Activated CD4-positive, alpha-beta T cell treated with anti-CD3 and anti-CD28 coated beads, Interleukin-10, Interleukin-2, amounts not matched to agents 100 ng/mL and 50 ng/mL, durations not matched to agents 16 hours and 8 hours (primary cell): ENCODE results near the gene FBXL7.

Experiments used
- DNase-seq: peaks from one replicate; pipeline ENCODE4 v3.0.0-alpha.2; 2020

The FBXL7 gene

DNA sequence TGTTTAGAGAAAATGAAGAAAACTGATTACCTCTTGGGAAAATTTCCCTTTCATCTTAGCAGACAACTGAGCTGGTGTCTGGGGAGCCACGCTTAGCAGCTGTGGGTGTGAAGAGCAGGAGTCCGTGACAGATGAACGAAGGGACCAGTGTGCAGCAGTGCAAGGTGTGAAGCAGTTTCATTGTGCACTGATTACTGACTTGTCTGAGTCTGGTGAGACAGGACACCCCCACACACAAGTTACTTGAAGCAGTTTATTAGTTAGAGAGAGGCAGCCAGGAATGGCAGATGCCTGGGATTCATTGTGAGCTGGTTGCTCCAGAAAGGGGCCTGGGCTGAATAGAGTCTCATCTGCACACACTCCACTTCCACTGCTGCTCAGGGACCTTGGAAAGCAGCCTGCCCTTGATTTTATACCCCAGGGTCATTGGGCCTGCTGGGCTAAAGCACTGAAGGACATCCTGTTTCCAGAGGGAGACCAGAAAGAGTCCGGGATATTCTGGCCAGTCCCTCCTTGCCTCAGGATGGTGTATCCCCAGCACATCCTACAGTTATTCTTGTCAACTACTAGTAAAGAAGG lies 47.4 kb downstream of the FBXL7 start:
- no peak for DNase-seq

DNA sequence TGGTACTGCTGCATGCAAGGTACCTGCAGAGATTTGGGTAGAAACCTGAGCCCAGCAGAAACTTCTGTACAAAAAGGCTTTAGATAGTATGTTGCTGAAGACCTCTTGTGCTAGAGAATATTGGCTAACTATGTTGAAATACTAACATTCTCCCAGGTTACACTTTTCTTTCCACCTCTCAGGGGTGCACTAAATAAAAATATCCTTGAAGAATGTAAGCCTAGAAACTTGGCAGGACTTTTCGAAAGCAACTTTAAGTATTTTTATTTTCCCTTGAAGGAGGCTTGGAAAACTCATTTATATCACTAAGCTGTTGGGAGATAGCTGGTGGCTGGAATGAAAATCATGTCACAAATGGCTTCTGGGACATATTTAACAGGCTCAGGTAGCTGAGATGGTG lies 50.0 kb downstream of the FBXL7 start:
- DNase-seq, result no peak

DNA sequence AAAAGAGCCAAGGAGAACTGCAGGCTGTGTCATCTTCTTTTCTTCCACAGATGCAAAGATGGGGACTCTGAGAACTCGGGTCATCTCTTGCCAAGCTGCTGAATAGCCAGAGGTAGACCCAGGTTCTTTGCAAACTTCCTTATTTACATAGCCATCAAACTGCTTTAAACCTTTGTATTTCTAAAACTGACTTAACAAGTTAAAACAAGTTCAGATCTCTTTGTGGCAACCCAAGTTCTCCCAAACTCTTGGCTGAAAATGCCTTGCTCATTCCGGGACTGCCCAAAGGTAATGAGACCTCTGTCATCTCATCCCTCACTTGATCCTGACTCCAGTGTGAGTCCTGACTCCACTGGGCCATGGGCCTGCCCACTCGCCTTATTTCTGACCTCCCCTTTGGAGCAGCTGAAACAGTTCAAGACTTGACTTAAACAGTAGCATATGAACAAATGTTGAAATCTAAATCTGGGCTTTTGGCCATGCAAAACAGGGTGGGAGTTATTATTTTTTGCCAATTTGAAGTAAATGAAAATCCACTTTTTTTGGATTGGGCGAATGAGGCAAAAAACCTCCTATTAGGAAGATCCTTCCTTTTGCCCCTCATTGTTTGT lies 50.6 kb downstream of the FBXL7 start:
- DNase-seq, result no peak

GRCh38 chr5:15551113-15551504 lies 51.1 kb downstream of the FBXL7 start:
- no peak for DNase-seq

DNA sequence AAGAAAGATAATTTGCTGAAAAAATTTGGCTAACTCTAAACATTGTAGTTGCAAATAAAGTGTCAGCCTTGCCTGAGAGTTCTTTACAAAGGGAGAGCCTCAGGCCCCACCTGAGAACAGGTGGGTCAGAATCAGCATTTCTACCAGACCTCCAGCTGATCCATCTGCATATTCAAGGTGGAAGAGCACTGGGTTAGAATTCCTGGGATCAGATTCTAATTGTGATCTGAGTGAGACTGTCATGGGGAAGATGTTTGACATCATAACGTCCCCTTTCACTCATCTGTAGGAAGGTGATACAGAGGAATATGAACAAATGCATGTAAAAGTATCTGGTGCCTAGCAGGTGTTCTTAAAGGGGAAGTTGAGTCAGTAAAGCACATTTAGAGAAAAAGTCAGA lies 54.6 kb downstream of the FBXL7 start:
- DNase-seq, result no peak

DNA sequence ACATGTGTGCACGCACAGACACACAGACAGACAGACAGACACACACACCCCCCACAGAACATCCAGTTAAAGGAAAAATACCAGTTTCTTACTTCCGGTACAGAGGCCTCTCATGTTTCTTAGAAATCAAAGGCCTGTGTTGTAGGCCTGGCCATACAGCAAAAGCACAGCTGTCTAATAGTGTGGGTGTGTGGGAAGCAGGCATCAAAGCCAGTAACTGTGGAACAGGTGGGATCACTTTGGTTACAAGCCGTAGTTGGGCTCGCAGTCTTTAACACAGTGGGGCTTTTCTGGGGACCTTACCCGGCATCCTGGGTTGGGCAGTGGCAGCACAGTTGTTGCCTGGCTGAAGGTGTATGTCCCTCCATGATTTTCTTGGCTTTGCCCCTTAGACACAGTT lies 55.2 kb downstream of the FBXL7 start:
- no peak for DNase-seq

GRCh38 chr5:15558240-15558639 lies 58.3 kb downstream of the FBXL7 start:
- no peak for DNase-seq

DNA sequence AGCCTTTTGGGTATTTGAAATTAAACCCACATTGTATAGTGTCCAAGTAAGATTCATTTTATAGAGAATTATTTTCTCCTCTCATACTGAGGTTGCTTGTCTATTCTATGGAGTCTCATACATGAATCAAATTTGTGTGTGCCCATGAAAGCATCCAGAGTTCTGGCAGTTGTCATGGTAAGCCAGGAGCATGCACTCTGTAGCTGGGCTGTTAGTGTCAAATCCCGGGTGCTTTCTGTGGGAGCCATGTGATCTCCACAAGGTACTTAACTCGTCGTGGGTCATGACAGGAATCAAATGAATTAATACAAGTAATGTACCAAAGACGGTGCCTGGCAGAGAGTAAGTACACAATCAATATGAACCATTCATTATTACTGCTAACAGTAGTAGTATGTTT lies 58.7 kb downstream of the FBXL7 start:
- no peak for DNase-seq

DNA sequence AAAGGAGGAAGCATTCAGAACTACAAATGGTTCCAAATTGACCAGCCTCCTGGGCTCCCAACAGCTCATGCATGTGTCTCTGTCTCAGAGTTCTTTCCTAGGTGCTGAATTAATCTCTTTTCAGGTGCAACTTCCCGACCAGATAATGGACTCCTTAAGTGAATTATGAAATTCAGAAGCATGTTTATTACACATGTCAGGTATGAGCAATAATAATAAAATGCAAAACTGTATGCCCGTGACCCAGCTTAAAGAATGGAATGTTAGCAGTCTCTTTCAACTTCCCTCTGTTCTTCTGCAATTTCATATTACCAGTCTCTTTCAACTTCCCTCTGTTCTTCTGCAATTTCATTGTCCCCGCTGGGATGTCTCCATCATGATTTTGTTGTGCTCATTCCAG lies 60.4 kb downstream of the FBXL7 start:
- no peak for DNase-seq

DNA sequence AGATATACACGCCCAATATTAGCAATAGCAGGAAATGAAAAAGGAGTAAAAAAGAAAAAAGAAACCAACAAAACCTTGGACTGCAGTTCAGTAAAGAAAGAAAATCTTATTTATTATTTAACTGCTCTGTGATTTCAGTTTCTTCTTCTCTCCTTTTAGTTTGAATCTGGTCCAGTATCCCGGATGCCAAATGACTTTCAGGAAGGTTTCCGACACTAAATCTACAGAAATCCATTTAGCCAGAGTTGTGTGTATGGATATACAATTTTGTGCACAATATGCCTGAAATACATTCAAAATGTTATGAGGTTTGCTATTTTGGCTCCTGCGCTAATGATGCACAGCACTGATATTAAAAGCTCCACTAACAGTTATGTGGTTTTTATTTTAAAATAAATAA lies 64.5 kb downstream of the FBXL7 start:
- DNase-seq, result no peak

DNA sequence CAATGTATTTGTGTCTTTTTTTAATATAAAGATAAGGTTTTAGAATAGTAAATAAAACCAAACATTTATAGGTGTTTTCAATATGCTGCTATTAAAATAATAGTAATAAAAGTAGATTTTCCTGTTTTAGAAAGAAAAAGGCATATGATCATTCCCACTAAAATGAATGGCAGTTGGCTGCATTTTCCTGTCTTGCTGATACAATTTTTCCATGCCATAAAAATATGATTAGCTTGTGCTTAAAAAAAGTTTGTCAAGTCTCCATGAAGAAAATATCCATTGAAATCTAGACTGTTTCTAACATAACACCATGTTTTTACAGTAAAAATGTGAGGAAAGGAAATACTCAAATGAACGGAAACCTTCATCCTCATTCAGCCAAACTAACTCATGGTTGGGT lies 65.0 kb downstream of the FBXL7 start:
- no peak for DNase-seq

DNA sequence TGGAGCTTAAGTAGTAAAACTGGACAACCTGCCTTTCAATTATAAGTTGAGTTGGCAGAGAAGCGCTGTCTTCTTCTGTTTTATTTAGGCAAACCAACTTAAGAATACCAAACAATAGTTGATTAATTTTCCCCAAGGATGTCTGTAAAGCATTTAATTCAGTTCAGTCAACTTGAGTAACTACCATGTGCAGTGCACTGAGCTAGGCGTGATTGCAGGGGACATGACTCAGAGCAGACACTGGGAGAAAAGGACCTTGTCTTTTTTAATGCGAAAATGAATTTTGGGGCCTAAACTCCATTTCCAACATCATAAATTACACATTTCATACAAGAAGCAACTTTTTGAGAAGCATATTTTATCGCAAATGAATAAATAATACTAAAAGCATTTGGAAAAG lies 66.3 kb downstream of the FBXL7 start:
- DNase-seq, result no peak

GRCh38 chr5:15566789-15567188 lies 66.8 kb downstream of the FBXL7 start:
- DNase-seq, result no peak

DNA sequence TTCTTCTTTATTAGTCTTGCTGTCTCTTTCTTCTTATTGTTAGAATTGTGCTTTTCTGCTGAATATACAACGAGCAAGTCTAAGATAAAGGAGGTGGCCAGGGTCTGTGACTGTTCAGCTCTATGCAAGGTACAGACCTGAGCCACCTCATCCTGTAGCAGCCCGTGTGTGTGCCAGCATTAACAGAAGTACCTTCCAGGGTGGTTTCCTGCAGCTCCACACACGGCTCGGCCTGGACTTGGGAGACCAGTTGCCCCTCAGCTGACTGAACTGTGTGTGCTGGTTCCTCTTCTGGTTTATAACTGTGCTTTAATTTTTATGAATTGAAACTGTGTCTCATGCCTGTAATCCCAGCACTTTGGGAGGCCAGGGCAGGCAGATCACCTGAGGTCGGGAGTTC lies 70.5 kb downstream of the FBXL7 start:
- no peak for DNase-seq

DNA sequence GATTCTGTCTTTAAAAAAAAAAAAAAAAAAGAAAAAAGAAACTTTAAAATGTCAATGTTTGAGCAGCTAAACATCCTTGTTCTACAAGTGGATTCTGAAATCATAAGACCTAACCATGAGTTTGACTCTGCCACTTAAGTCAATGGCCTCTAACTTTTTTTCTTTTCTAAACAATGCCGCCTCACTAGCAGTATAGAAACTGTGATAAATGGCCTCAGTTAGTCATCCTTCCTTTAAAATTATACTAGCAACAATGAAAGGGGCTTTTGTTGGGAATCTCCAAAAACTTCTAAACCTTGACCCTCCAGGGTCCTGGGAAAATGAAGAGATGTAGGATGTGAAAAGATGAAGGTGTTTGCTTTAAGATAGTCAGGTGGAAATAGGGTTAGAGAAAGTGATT lies 71.1 kb downstream of the FBXL7 start:
- no peak for DNase-seq

- no peak for DNase-seq
Measured at GRCh38 chr5:15571618-15572017, 71.6 kb downstream of the FBXL7 start.

- no peak for DNase-seq
Measured at GRCh38 chr5:15573590-15573989, 73.6 kb downstream of the FBXL7 start.

DNA sequence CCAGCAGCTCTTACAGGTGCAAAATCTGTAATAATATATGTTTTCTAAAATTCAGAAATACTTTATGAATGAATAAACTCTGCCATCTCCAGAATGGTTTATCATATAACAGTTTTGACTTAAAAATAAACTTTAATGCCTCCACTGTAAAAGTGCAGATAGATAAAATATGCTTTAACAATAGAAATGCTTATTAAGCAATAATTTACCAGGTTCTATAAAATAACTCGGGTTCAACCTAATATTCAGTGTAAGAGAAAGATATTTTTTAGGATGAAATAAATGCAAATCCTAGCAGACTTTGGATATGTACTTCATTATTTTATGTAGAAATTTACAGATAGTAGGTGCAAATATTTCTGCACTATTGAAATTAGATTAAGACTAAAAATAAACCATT lies 74.1 kb downstream of the FBXL7 start:
- DNase-seq, result no peak

DNA sequence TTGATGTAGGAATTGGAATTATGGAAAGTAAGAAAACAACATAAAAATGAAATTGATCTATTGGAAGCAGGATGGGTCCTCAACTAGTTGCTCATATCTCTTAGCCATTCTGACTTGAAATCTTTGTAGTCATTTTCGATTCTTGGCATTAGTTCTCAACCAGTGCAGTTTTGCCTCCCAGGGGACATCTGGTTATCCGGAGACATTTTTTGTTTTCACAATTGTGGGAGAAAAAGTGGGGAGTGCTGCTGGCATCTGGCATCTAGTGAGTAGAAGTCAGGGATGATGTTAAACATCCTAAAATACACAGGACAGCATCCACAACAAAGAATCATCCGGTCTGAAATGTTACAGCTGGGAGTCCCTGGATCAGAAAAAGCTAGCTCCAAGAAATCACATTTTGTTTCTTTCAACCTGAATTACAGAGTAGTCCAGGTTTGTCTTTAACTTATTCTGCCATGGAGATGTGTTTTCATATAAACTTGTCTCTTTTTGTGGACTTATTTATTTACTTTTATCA lies 74.9 kb downstream of the FBXL7 start:
- no peak for DNase-seq

- no peak for DNase-seq
Measured at GRCh38 chr5:15575666-15576065, 75.7 kb downstream of the FBXL7 start.

- DNase-seq, result no peak
Measured at GRCh38 chr5:15577132-15577531, 77.2 kb downstream of the FBXL7 start.

DNA sequence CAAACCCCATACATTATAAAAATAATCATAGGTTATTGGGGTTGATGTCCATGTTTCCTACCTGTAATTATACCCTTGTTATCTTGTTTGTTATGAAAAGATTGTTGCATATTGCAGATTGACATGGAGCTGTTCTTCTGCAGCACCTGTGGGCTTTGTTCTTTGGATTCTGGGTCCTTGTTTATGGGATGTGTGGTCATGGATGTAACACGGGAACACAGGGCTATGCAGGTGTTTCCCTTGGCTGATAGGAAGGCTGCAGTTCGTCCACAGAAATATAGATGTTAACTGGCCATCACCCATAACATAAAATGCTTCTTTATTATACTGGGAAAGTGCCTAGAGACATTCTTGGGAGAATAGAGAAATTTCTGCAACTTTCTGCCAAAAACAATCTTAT lies 77.9 kb downstream of the FBXL7 start:
- DNase-seq, result no peak

- no peak for DNase-seq
Measured at GRCh38 chr5:15579193-15579990, 79.4 kb downstream of the FBXL7 start.

- no peak for DNase-seq
Measured at GRCh38 chr5:15584528-15584927, 84.5 kb downstream of the FBXL7 start.
